H1 (cell line): ENCODE measurements around the gene TP63.

Experiments
- EGR1 ChIP-seq: IDR thresholded peaks from 2 replicates; pipeline ENCODE4 v1.6.1; 2011; ENCODE audit warnings: low read depth, low read length, borderline replicate concordance
- HDAC2 ChIP-seq, 2 experiments: fragments of 300-600 bp in 1 of 2; sonication (generic) in 1 of 2; IDR thresholded peaks; 2 replicates each; pipeline ENCODE4 v1.6.1; 2011 to 2012; ENCODE audit warnings: low read depth in 2 of 2, low read length in 2 of 2, mild to moderate bottlenecking in 2 of 2, moderate library complexity in 2 of 2, borderline replicate concordance in 1 of 2, inconsistent platforms in 1 of 2
- JUND ChIP-seq: IDR thresholded peaks from 2 replicates; pipeline ENCODE4 v1.6.1; 2011; ENCODE audit warnings: mild to moderate bottlenecking, improper control_type of control experiment, low read length
- POLR2A ChIP-seq, 2 experiments: IDR thresholded peaks; 1 replicate in 1 of 2; 2 replicates in 1 of 2; pipeline ENCODE4 v1.6.1; 2011; ENCODE audit warnings: low read depth in 2 of 2, low read length in 2 of 2, mild to moderate bottlenecking in 2 of 2; ENCODE audit errors: control extremely low read depth in 1 of 2
- SIN3A ChIP-seq, 2 experiments: IDR thresholded peaks in 1 of 2; conservative IDR thresholded peaks in 1 of 2; 2 replicates each; pipeline ENCODE4 v1.6.1; 2011 to 2012; ENCODE audit warnings: low read length in 2 of 2, improper control_type of control experiment in 1 of 2, low read depth in 1 of 2, mild to moderate bottlenecking in 1 of 2
- TAF1 ChIP-seq: IDR thresholded peaks from 2 replicates; pipeline ENCODE4 v1.6.1; 2011; ENCODE audit warnings: mild to moderate bottlenecking, low read depth, low read length
- TF ChIP-seq, protein P1 (sequence below), 3 experiments: IDR thresholded peaks; 1 replicate in 2 of 3; 2 replicates in 1 of 3; pipeline versions ENCODE4 v1.5.1 to v1.6.1; 2011; ENCODE audit warnings: low read length in 3 of 3, mild to moderate bottlenecking in 3 of 3, inconsistent platforms in 2 of 3, low read depth in 1 of 3, moderate library complexity in 1 of 3; ENCODE audit not compliant: insufficient read depth in 1 of 3; ENCODE audit errors: control extremely low read depth in 1 of 3

DNA sequence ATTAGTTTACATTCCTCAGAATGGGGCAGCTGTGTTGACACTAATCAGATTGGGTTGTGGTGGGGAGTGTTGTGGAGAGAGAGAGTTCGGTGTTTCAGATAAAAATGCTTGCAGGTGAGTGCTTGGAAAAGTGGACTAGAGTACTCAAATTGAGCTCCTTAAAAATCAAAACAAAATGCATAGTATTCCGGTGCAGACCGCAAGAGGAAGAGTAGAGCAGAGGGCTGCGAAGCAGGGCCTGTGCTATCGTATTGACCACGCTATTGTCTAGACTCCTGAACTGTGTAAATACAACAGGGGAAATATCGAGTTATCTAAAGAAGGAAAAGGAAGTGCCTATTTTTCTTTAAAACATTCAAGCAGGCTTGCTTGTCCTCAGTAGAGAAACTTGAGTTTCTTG lies 159.5 kb downstream of the TP63 start:
- TF ChIP-seq POLR2A (IDR thresholded peaks at IDR 0.05; ENCODE audit: control extremely low read depth in 1 of 2, low read depth in 2 of 2, low read length in 2 of 2) = no peak
- no peak for TF ChIP-seq HDAC2 (IDR thresholded peaks at IDR 0.05; ENCODE audit: borderline replicate concordance in 1 of 2, low read depth in 2 of 2, low read length in 2 of 2)
- TF ChIP-seq EGR1 = no peak
- no peak for TF ChIP-seq SIN3A (conservative IDR thresholded peaks at IDR 0.05 in 1 of 2, IDR thresholded peaks at IDR 0.05 in 1 of 2; ENCODE audit: low read depth in 1 of 2, low read length in 2 of 2)
- TF ChIP-seq, protein P1, sequence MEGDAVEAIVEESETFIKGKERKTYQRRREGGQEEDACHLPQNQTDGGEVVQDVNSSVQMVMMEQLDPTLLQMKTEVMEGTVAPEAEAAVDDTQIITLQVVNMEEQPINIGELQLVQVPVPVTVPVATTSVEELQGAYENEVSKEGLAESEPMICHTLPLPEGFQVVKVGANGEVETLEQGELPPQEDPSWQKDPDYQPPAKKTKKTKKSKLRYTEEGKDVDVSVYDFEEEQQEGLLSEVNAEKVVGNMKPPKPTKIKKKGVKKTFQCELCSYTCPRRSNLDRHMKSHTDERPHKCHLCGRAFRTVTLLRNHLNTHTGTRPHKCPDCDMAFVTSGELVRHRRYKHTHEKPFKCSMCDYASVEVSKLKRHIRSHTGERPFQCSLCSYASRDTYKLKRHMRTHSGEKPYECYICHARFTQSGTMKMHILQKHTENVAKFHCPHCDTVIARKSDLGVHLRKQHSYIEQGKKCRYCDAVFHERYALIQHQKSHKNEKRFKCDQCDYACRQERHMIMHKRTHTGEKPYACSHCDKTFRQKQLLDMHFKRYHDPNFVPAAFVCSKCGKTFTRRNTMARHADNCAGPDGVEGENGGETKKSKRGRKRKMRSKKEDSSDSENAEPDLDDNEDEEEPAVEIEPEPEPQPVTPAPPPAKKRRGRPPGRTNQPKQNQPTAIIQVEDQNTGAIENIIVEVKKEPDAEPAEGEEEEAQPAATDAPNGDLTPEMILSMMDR (IDR thresholded peaks at IDR 0.05; ENCODE audit: control extremely low read depth in 1 of 3, insufficient read depth in 1 of 3, low read depth in 1 of 3, low read length in 3 of 3) = no peak
- no peak for TF ChIP-seq TAF1
- no peak for TF ChIP-seq JUND
